GM23338 (cell line): ENCODE results near the gene WNT2B. TPM values are rescaled to one million over a fixed set of nuclear protein-coding genes. Genes with fewer than 3 reads are reported as not detected.

ENCODE experiments used
- ATAC-seq: fragments of 200-7000 bp; cut with Tn5 transposase; 3 replicates; pipeline ENCODE4 v1.9.1; 2020
- DNase-seq: peaks from one replicate; pipeline ENCODE4 v3.0.0-alpha.2; 2015; ENCODE audit warnings: low spot score
- H2AFZ ChIP-seq: fragments of 200-600 bp; sonication (generic); 2 replicates; pipeline ENCODE4 v1.8.0; 2016; ENCODE audit warnings: antibody characterized with exemption, mild to moderate bottlenecking, moderate library complexity
- H3F3A ChIP-seq: fragments of 200-600 bp; sonication (generic); replicated peaks from 2 replicates; pipeline ENCODE4 v1.8.0; 2017; ENCODE audit warnings: antibody characterized with exemption, mixed run types, low read depth
- H3K27ac ChIP-seq: fragments of 200-600 bp; sonication (generic); 2 replicates; pipeline ENCODE4 v1.6.1; 2016; ENCODE audit warnings: low read depth
- H3K27me3 ChIP-seq: fragments of 200-600 bp; sonication (generic); 2 replicates; pipeline ENCODE4 v1.8.0; 2016; ENCODE audit warnings: mild to moderate bottlenecking, mixed run types, moderate library complexity; ENCODE audit not compliant: insufficient read depth
- H3K36me3 ChIP-seq: fragments of 200-600 bp; sonication (generic); 2 replicates; pipeline ENCODE4 v1.8.0; 2016; ENCODE audit warnings: mild to moderate bottlenecking; ENCODE audit not compliant: insufficient read depth
- H3K4me1 ChIP-seq: fragments of 200-600 bp; sonication (generic); 2 replicates; pipeline ENCODE4 v1.8.0; 2016; ENCODE audit warnings: mild to moderate bottlenecking, moderate library complexity; ENCODE audit not compliant: insufficient read depth
- H3K4me2 ChIP-seq: fragments of 200-600 bp; sonication (generic); 2 replicates; pipeline ENCODE4 v1.7.1; 2017; ENCODE audit warnings: mixed run types
- H3K4me3 ChIP-seq: fragments of 200-600 bp; sonication (generic); 2 replicates; pipeline ENCODE4 v1.6.1; 2016; ENCODE audit warnings: mixed run types
- H3K79me2 ChIP-seq: fragments of 200-600 bp; sonication (generic); replicated peaks from 2 replicates; pipeline ENCODE4 v1.8.0; 2017; ENCODE audit warnings: mild to moderate bottlenecking; ENCODE audit not compliant: insufficient read depth
- H3K9me2 ChIP-seq: fragments of 200-600 bp; sonication (generic); 2 replicates; pipeline ENCODE4 v1.8.0; 2017; ENCODE audit not compliant: insufficient read depth
- H4K20me1 ChIP-seq: fragments of 200-600 bp; sonication (generic); replicated peaks from 2 replicates; pipeline ENCODE4 v1.8.0; 2017; ENCODE audit warnings: mild to moderate bottlenecking; ENCODE audit not compliant: insufficient read depth
- H3K27ac Mint-ChIP-seq: 2 replicates; pipeline ENCODE4 v1.8.0; 2020; ENCODE audit warnings: inconsistent platforms, mild to moderate bottlenecking, moderate library complexity, mixed read lengths
- H3K27me3 Mint-ChIP-seq: 3 replicates; pipeline ENCODE4 v1.8.0; 2022; ENCODE audit warnings: low read depth, mild to moderate bottlenecking, moderate library complexity, mixed read lengths, inconsistent platforms; ENCODE audit not compliant: insufficient read depth, poor library complexity
- H3K36me3 Mint-ChIP-seq: 3 replicates; pipeline ENCODE4 v1.8.0; 2021; ENCODE audit warnings: low read depth, mild to moderate bottlenecking, inconsistent platforms, moderate library complexity, mixed read lengths
- H3K4me1 Mint-ChIP-seq: 3 replicates; pipeline ENCODE4 v1.8.0; 2020; ENCODE audit warnings: mild to moderate bottlenecking, inconsistent platforms, mixed read lengths
- H3K4me3 Mint-ChIP-seq: 3 replicates; pipeline ENCODE4 v1.8.0; 2021; ENCODE audit warnings: moderate library complexity, mild to moderate bottlenecking, inconsistent platforms, mixed read lengths
- H3K9me3 Mint-ChIP-seq: 3 replicates; pipeline ENCODE4 v1.8.0; 2020; ENCODE audit warnings: moderate library complexity, mild to moderate bottlenecking, inconsistent platforms, mixed read lengths
- CREB1 ChIP-seq: fragments of 250-450 bp; sonication (Bioruptor Pico); IDR thresholded peaks from 2 replicates; pipeline ENCODE4 v1.5.0; 2020; ENCODE audit warnings: low read depth, mild to moderate bottlenecking, moderate library complexity
- CTCF ChIP-seq, 2 experiments: fragments of 200-600 bp in 1 of 2; sonication (generic) in 1 of 2; conservative IDR thresholded peaks; 2 replicates each; pipeline versions ENCODE4 v1.5.1 to v1.6.1; 2016 to 2017; ENCODE audit warnings: antibody characterized with exemption in 2 of 2, low read depth in 2 of 2, mild to moderate bottlenecking in 2 of 2, moderate library complexity in 1 of 2
- ETS1 ChIP-seq: IDR thresholded peaks from 2 replicates; pipeline ENCODE4 v1.6.1; 2016; ENCODE audit warnings: antibody characterized with exemption
- EZH2 ChIP-seq: fragments of 200-600 bp; sonication (generic); IDR thresholded peaks from one replicate; pipeline ENCODE4 v1.8.0; 2017; ENCODE audit warnings: antibody characterized with exemption, mild to moderate bottlenecking, low read depth; ENCODE audit not compliant: unreplicated experiment
- EZH2phosphoT487 ChIP-seq: fragments of 200-600 bp; sonication (generic); IDR thresholded peaks from one replicate; pipeline ENCODE4 v1.8.1; 2018; ENCODE audit warnings: antibody characterized with exemption; ENCODE audit not compliant: unreplicated experiment
- JUNB ChIP-seq: IDR thresholded peaks from one replicate; pipeline ENCODE4 v1.6.1; 2016; ENCODE audit warnings: antibody characterized with exemption; ENCODE audit not compliant: unreplicated experiment
- NANOG ChIP-seq: IDR thresholded peaks from 2 replicates; pipeline ENCODE4 v1.6.1; 2016; ENCODE audit warnings: antibody characterized with exemption, borderline replicate concordance
- POLR2AphosphoS5 ChIP-seq: IDR thresholded peaks from 2 replicates; pipeline ENCODE4 v1.6.1; 2016; ENCODE audit warnings: antibody characterized with exemption, low read depth
- REST ChIP-seq: IDR thresholded peaks from one replicate; pipeline ENCODE4 v1.6.1; 2018; ENCODE audit warnings: antibody characterized with exemption; ENCODE audit not compliant: unreplicated experiment
- STAT1 ChIP-seq: IDR thresholded peaks from one replicate; pipeline ENCODE4 v1.6.1; 2016; ENCODE audit warnings: antibody characterized with exemption; ENCODE audit not compliant: unreplicated experiment
- ZNF114 ChIP-seq: fragments of 250-450 bp; sonication (Bioruptor Pico); IDR thresholded peaks from 2 replicates; pipeline ENCODE4 v1.5.0; 2020; ENCODE audit warnings: mild to moderate bottlenecking, moderate library complexity
- ZNF331 ChIP-seq: fragments of 250-450 bp; sonication (Bioruptor Pico); IDR thresholded peaks from 2 replicates; pipeline ENCODE4 v1.5.0; 2020; ENCODE audit warnings: low read depth, mild to moderate bottlenecking, moderate library complexity
- ZNF462 ChIP-seq: fragments of 250-450 bp; sonication (Bioruptor Pico); IDR thresholded peaks from 2 replicates; pipeline ENCODE4 v1.5.0; 2020; ENCODE audit warnings: mild to moderate bottlenecking, moderate library complexity
- polyA plus RNA-seq: library from polyadenylated mRNA; unstranded; fragments of >200 nt; fragmentation: Nextera tagmentation; extraction: Ambion mirVana; gene quantifications from 2 replicates; pipeline ENCODE4 v1.2.1, GENCODE V29; 2016
- total RNA-seq: library from RNA; depleted of rRNA; stranded (reverse); fragments of >200 nt; shearing (Covaris generic); gene quantifications from 2 replicates; pipeline ENCODE4 v1.2.3, GENCODE V29; 2014

The WNT2B gene
- total and polyA plus RNA-seq, 2 experiments from 2014 or later, result 0.50 to 0.90 TPM

GRCh38 chr1:112505400-112505785 is 3.4 kb upstream of the WNT2B start:
- Mint-ChIP-seq H3K9me3 (no peaks in the 10 kb centered on the region; the same call in 1 of the 3 replicates), H3K27ac (no peak overlapping the region), H3K36me3 (no peaks in the 10 kb centered on the region; the same call in 2 of the 3 replicates), H3K4me1 (peaks cover 43% of the 10 kb centered on the region), H3K4me3 (no peak overlapping the region), H3K27me3 (peaks cover 71% of the 10 kb centered on the region)
- Histone ChIP-seq H3K9me2 (no peaks in the 10 kb centered on the region), H2AFZ (no peak overlapping the region), H3F3A (peaks cover 7% of the 10 kb centered on the region; the same call in 1 of the 2 replicates), H3K79me2 (no peaks in the 10 kb centered on the region), H3K36me3 (no peaks in the 10 kb centered on the region), H3K4me3 (no peak overlapping the region), H3K27me3 (peaks cover 99% of the 10 kb centered on the region), H3K4me2 (no peak overlapping the region), H3K4me1 (peaks cover 35% of the 10 kb centered on the region), H4K20me1 (peaks cover 4% of the 10 kb centered on the region; the same call in 1 of the 2 replicates), H3K27ac (no peak overlapping the region)
- TF ChIP-seq ETS1 (no peak), NANOG (no peak), EZH2phosphoT487 (no peak), ZNF331 (CRISPR knock-in tag) (no peak), JUNB (no peak), REST (no peak), CTCF (conservative IDR thresholded peaks at IDR 0.05; ENCODE audit: low read depth in 2 of 2) (no peak), ZNF462 (no peak), EZH2 (no peak), POLR2AphosphoS5 (no peak), STAT1 (no peak), ZNF114 (CRISPR knock-in tag) (no peak), CREB1 (no peak)
- ATAC-seq (no peak), DNase-seq (no peak)
